ENCODE results near the gene SUSD1.

DNA sequence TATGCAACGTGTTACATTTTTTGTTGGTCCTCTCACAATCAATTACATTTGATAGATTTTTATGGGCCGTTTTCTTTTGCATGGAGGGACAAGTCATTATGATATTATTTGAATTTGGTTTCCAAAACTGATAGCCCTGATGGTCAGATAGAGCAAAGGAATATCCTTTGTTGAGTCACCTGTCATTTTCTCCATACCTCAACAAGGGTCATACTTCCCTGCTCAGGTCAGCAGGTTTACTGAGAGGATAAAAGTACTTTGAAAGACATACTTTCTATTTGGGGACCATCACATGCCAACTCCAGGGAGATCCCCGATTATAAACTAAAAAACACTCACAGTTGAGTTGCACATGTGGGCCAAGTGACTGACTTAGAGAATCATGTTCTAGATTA is 132.9 kb downstream of the SUSD1 start:
- TF ChIP-seq, protein P1, sequence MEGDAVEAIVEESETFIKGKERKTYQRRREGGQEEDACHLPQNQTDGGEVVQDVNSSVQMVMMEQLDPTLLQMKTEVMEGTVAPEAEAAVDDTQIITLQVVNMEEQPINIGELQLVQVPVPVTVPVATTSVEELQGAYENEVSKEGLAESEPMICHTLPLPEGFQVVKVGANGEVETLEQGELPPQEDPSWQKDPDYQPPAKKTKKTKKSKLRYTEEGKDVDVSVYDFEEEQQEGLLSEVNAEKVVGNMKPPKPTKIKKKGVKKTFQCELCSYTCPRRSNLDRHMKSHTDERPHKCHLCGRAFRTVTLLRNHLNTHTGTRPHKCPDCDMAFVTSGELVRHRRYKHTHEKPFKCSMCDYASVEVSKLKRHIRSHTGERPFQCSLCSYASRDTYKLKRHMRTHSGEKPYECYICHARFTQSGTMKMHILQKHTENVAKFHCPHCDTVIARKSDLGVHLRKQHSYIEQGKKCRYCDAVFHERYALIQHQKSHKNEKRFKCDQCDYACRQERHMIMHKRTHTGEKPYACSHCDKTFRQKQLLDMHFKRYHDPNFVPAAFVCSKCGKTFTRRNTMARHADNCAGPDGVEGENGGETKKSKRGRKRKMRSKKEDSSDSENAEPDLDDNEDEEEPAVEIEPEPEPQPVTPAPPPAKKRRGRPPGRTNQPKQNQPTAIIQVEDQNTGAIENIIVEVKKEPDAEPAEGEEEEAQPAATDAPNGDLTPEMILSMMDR (IDR thresholded peaks at IDR 0.05; ENCODE audit: insufficient read depth, low read depth, low read length) = no peak
- no peak for TF ChIP-seq EZH2 (IDR thresholded peaks at IDR 0.05; ENCODE audit: insufficient read depth, low read length)
